Esophagus muscularis mucosa (tissue), 4 donors: ENCODE data around the gene ADGRV1.

Experiments
- CTCF ChIP-seq, 3 experiments: fragments of 200-600 bp in 2 of 3; fragments of 450-650 bp in 1 of 3; sonication (generic) in 2 of 3; IDR thresholded peaks; one replicate each; pipeline ENCODE4 v1.5.1; 2017 to 2019; ENCODE audit warnings: antibody characterized with exemption in 3 of 3, mild to moderate bottlenecking in 2 of 3, moderate library complexity in 1 of 3
- EP300 ChIP-seq: sonication (generic); formaldehyde crosslinking; IDR thresholded peaks from one replicate; pipeline ENCODE4 v1.6.1; 2017; ENCODE audit warnings: antibody characterized with exemption
- POLR2A ChIP-seq: fragments of 450-650 bp; IDR thresholded peaks from one replicate; pipeline ENCODE4 v1.6.1; 2017; ENCODE audit warnings: antibody characterized with exemption, moderate library complexity, mild to moderate bottlenecking, low read depth
- POLR2AphosphoS5 ChIP-seq, 2 donors: sonication (generic); formaldehyde crosslinking; IDR thresholded peaks; one replicate each; pipeline ENCODE4 v1.6.1; 2017; ENCODE audit warnings: antibody characterized with exemption in 2 of 2

- TF ChIP-seq CTCF (IDR thresholded peaks at IDR 0.05) = no peak
- TF ChIP-seq EP300 = no peak
- no peak for TF ChIP-seq POLR2A
- TF ChIP-seq POLR2AphosphoS5 (IDR thresholded peaks at IDR 0.05) = no peak
Observed at GRCh38 chr5:90933298-90933697, 374.7 kb downstream of the ADGRV1 start.
